CD4-positive, CD25-positive, alpha-beta regulatory T cell (primary cell): ENCODE results near the gene RPL5. TPM values are rescaled to one million over a fixed set of nuclear protein-coding genes. Genes with fewer than 3 reads are reported as not detected.
A peak's percentile ranks its signal among the peaks of the same experiment; 100 is the strongest.

ENCODE experiments used
- ATAC-seq, 2 donors: fragments of 150-1000 bp; cut with Tn5 transposase; one replicate each; pipeline ENCODE4 v1.10.0; 2021; ENCODE audit warnings: low read depth in 2 of 2, moderate number of reproducible peaks in 2 of 2, moderate library complexity in 1 of 2
- DNase-seq, 3 donors: peaks; one replicate each; pipeline versions ENCODE4 v3.0.0 to v3.0.0-alpha.2; 2012 to 2022; ENCODE audit warnings: mixed read lengths in 1 of 3
- H3K27ac ChIP-seq: one replicate; pipeline ENCODE4 v1.7.0; 2013; ENCODE audit warnings: mild to moderate bottlenecking, low read length; ENCODE audit not compliant: insufficient read depth, poor library complexity, severe bottlenecking
- H3K27me3 ChIP-seq: one replicate; pipeline ENCODE4 v1.7.0; 2013; ENCODE audit warnings: low read length; ENCODE audit not compliant: control insufficient read depth, insufficient read depth
- H3K36me3 ChIP-seq: one replicate; pipeline ENCODE4 v1.7.0; 2013; ENCODE audit warnings: mild to moderate bottlenecking, low read length, moderate library complexity; ENCODE audit not compliant: control insufficient read depth, insufficient read depth
- H3K4me1 ChIP-seq: 2 replicates; pipeline ENCODE4 v1.7.0; 2013; ENCODE audit warnings: mild to moderate bottlenecking, low read length; ENCODE audit not compliant: insufficient read depth, control insufficient read depth, poor library complexity, severe bottlenecking
- H3K4me3 ChIP-seq: one replicate; pipeline ENCODE4 v1.7.0; 2013; ENCODE audit warnings: low read depth, mild to moderate bottlenecking, low read length, moderate library complexity
- H3K9me3 ChIP-seq, 2 experiments: 1 replicate in 1 of 2; 2 replicates in 1 of 2; pipeline ENCODE4 v1.7.0; 2013; ENCODE audit warnings: low read length in 2 of 2, mild to moderate bottlenecking in 1 of 2, moderate library complexity in 1 of 2; ENCODE audit not compliant: control insufficient read depth in 2 of 2
- H3K27ac Mint-ChIP-seq, 3 donors: one replicate each; pipeline ENCODE4 v1.8.0; 2020 to 2022; ENCODE audit warnings: mild to moderate bottlenecking in 3 of 3, mixed read lengths in 3 of 3, moderate library complexity in 2 of 3
- H3K27me3 Mint-ChIP-seq: one replicate; pipeline ENCODE4 v1.8.0; 2022; ENCODE audit warnings: mild to moderate bottlenecking, mixed read lengths
- H3K36me3 Mint-ChIP-seq: one replicate; pipeline ENCODE4 v1.8.0; 2020; ENCODE audit warnings: mixed read lengths
- H3K4me1 Mint-ChIP-seq, 4 donors: one replicate each; pipeline ENCODE4 v1.8.0; 2020 to 2022; ENCODE audit warnings: mixed read lengths in 4 of 4, mild to moderate bottlenecking in 1 of 4
- H3K4me3 Mint-ChIP-seq, 4 donors: one replicate each; pipeline ENCODE4 v1.8.0; 2020 to 2022; ENCODE audit warnings: mild to moderate bottlenecking in 4 of 4, mixed read lengths in 4 of 4, moderate library complexity in 3 of 4
- H3K9me3 Mint-ChIP-seq, 7 donors: one replicate each; pipeline ENCODE4 v1.8.0; 2020 to 2022; ENCODE audit warnings: mixed read lengths in 7 of 7, mild to moderate bottlenecking in 3 of 7, moderate library complexity in 2 of 7
- polyA plus RNA-seq, 4 donors: library from polyadenylated mRNA; unstranded; fragments of 300-500 nt; fragmentation: Illumina TruSeq; gene quantifications; one replicate each; pipeline ENCODE4 v1.2.3, GENCODE V29; 2021
- total RNA-seq: library from RNA; stranded (reverse); gene quantifications from one replicate; pipeline ENCODE4 v1.2.3, GENCODE V29; 2022

Gene RPL5
- total and polyA plus RNA-seq, 5 donors from 2014 or later, result 916 to 3,054 (median 2,194) TPM

DNA sequence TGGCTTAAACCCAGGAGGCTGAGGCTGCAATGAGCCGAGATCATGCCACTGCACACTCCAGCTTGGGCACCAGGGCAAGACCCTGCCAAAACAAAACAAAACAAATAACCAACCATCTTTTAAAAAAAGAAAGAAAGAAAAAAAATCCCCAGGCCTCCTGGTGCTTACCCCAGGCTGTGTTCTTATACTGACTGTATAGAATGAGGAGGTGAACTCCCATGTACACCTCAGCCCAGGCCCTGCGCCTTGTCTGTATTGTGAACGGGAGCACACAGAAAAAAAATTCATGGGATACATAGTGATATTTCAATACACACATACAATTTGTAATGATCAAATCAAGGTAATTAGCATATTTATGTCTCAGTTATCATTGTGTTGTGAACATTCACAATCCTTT is 14.1 kb downstream of the RPL5 start:
- ATAC-seq (no peak), DNase-seq (no peak)
- H3K27me3 Mint-ChIP-seq, result no peaks in the 10 kb centered on the region
- no peak overlapping the region for H3K27ac ChIP-seq
- H3K27me3 ChIP-seq, result no peaks in the 10 kb centered on the region
- H3K36me3 Mint-ChIP-seq, result peaks cover 38% of the 10 kb centered on the region
- H3K4me1 ChIP-seq, result no peaks in the 10 kb centered on the region
- no peak overlapping the region for H3K4me3 ChIP-seq
- H3K27ac Mint-ChIP-seq, result peak overlapping the region in 2 of 3 donors; percentile 3 to 76
- H3K9me3 Mint-ChIP-seq, result no peaks in the 10 kb centered on the region
- H3K4me1 Mint-ChIP-seq, result peaks cover 2 to 10% (median 3%) of the 10 kb centered on the region in 4 donors
- peaks cover 49% of the 10 kb centered on the region for H3K36me3 ChIP-seq
- no peaks in the 10 kb centered on the region for H3K9me3 ChIP-seq
- H3K4me3 Mint-ChIP-seq, result no peak overlapping the region

DNA sequence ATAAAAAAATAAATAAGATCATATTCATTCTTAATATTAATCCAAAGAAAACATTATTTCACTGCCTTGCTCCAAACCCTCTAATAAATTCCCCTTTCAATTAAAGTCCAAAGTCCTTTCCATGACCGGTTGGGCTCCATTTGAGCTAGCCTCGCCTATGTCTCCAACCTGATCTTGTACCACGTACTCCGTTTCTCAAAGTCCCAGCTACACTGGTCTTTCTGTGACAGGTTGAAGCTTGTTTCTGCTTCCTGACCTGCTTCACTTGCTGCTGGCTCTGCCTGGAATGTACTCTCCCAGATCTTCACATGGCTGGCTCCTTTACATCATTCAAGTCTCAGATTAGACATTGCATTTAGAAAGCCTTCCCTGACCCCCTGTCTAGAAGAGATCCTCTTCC is 16.4 kb downstream of the RPL5 start:
- DNase-seq (no peak), ATAC-seq (no peak)
- Mint-ChIP-seq H3K9me3 (no peaks in the 10 kb centered on the region), H3K27me3 (no peaks in the 10 kb centered on the region), H3K4me3 (no peak overlapping the region), H3K36me3 (peaks cover 42% of the 10 kb centered on the region), H3K27ac (peak overlapping the region in 2 of 3 donors; percentile 12 to 74), H3K4me1 (peaks cover 10 to 14% (median 12%) of the 10 kb centered on the region in 4 donors)
- peaks cover 27% of the 10 kb centered on the region for H3K36me3 ChIP-seq
- no peak overlapping the region for H3K4me3 ChIP-seq
- no peaks in the 10 kb centered on the region for H3K4me1 ChIP-seq
- no peak overlapping the region for H3K27ac ChIP-seq
- no peaks in the 10 kb centered on the region for H3K9me3 ChIP-seq
- no peaks in the 10 kb centered on the region for H3K27me3 ChIP-seq

DNA sequence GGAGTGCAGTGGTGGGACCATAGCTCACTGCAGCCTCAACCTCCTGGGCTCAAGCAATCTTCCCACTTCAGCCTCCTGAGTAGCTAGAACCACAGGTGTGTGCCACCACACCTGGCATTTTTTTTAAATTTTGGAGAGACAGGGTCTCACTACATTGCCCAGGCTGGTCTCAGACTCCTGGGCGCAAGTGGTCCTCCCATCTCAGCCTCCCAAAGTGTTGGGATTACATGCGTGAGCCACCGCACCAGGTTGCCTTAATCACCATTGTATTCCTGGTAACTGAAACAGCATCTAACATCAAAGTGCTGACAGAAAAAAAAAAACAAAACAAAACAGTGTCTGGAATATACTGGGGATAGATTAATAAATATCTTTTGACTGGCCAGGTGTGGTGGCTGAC is 18.2 kb downstream of the RPL5 start:
- Mint-ChIP-seq H3K4me1 (peaks cover 18 to 22% (median 19%) of the 10 kb centered on the region in 4 donors), H3K9me3 (peaks cover 0 to 2% (median 0%) of the 10 kb centered on the region in 7 donors), H3K27ac (no peak overlapping the region), H3K36me3 (peaks cover 38% of the 10 kb centered on the region), H3K4me3 (no peak overlapping the region), H3K27me3 (no peaks in the 10 kb centered on the region)
- Histone ChIP-seq H3K9me3 (no peaks in the 10 kb centered on the region), H3K4me1 (no peaks in the 10 kb centered on the region), H3K36me3 (peaks cover 13% of the 10 kb centered on the region), H3K27me3 (no peaks in the 10 kb centered on the region), H3K27ac (no peak overlapping the region), H3K4me3 (no peak overlapping the region)
- ATAC-seq, result no peak
- no peak for DNase-seq

DNA sequence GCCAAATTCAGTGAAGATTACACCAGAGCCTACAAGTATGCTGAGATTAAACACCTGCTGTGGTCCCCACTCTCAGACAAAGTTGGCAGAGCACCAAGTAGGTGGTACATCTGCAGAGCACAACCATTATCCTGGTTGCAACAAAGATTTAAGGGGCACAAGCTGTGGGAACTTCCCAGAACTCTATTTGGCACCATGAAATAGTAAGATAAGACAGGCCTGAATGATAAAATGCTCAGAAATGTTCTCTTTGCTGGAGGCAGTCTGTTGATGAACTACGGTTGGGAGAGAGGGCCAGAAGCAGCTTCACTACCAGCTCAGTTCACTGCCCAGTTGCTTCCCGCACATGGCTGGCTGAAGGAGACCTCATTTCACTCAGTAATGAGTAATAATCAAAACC is 19.9 kb downstream of the RPL5 start:
- Histone ChIP-seq H3K9me3 (no peaks in the 10 kb centered on the region), H3K4me3 (no peak overlapping the region), H3K36me3 (peaks cover 16% of the 10 kb centered on the region), H3K4me1 (no peaks in the 10 kb centered on the region), H3K27ac (no peak overlapping the region), H3K27me3 (no peaks in the 10 kb centered on the region)
- ATAC-seq (no peak), DNase-seq (no peak)
- H3K9me3 Mint-ChIP-seq, result peaks cover 0 to 2% (median 0%) of the 10 kb centered on the region in 7 donors
- H3K27me3 Mint-ChIP-seq, result no peaks in the 10 kb centered on the region
- H3K4me1 Mint-ChIP-seq, result peaks cover 18 to 22% (median 19%) of the 10 kb centered on the region in 4 donors
- H3K4me3 Mint-ChIP-seq, result no peak overlapping the region
- peaks cover 30% of the 10 kb centered on the region for H3K36me3 Mint-ChIP-seq
- H3K27ac Mint-ChIP-seq, result peak overlapping the region in 1 of 3 donors; percentile 9

DNA sequence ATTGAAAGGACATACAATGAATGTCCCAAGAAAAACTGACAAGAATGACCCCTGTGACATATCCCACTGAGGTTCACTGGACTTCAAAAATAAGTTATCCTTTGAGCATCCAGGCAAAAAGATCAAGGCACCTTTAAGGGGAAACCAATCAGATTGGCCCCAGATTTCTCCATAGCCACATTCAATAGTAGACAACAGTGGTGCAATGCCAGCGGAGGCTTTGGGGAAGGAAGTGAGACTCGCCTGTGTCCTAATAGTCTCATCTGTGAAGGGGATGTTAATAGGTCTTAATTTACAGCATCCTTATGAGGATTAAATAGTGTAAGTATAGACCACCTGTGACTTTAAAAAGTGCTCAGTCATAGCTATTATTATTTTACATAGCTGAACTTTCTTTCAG is 21.5 kb downstream of the RPL5 start:
- Mint-ChIP-seq H3K27ac (peak overlapping the region in 1 of 3 donors; percentile 73), H3K27me3 (no peaks in the 10 kb centered on the region), H3K4me3 (no peak overlapping the region), H3K9me3 (peaks cover 0 to 2% (median 0%) of the 10 kb centered on the region in 7 donors), H3K36me3 (peaks cover 28% of the 10 kb centered on the region), H3K4me1 (peaks cover 15 to 22% (median 18%) of the 10 kb centered on the region in 4 donors)
- no peak for ATAC-seq
- Histone ChIP-seq H3K27ac (no peak overlapping the region), H3K36me3 (peaks cover 13% of the 10 kb centered on the region), H3K9me3 (no peaks in the 10 kb centered on the region), H3K4me3 (no peak overlapping the region), H3K27me3 (no peaks in the 10 kb centered on the region), H3K4me1 (no peaks in the 10 kb centered on the region)
- no peak for DNase-seq

DNA sequence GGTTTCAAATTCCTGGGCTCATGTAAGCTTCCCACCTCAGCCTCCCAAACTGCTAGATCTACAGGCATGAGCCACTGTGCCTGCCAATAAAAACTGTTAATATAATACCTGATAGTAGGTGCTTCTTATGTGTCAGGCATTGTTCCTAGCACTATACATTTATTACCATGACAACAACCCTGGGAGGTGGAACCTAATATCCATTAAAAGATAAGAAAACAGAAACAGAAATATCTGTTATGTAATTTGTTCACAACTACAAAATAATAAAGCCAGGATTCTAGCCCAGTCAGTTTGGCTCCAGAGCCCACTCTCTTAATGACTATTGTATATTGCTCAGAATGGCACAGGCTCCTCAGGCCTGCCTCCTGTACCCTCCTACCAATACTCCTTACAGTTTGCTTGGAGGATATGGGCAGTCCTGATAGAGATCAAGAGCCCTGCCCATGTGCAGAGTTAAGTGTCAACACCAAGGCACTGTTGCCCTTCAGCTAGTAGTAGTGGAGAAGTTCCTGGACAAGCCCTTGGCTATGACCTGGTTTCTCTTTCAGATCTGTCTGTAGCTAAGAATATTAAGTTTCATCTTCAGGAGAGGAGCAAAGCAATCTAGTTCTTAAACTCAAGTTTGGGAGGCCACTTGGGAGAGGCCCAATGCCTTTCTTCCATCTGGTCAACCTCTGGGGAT is 22.4 kb downstream of the RPL5 start:
- Histone ChIP-seq H3K4me3 (no peak overlapping the region), H3K27ac (no peak overlapping the region), H3K27me3 (no peaks in the 10 kb centered on the region), H3K36me3 (peaks cover 12% of the 10 kb centered on the region), H3K4me1 (peaks cover 5% of the 10 kb centered on the region), H3K9me3 (no peaks in the 10 kb centered on the region)
- peaks cover 22 to 30% (median 25%) of the 10 kb centered on the region in 4 donors for H3K4me1 Mint-ChIP-seq
- peak overlapping the region in 2 of 3 donors; percentile 73 to 89 for H3K27ac Mint-ChIP-seq
- DNase-seq (peak in 1 of 3 donors; percentile 66), ATAC-seq (no peak)
- no peak overlapping the region for H3K4me3 Mint-ChIP-seq
- no peaks in the 10 kb centered on the region for H3K27me3 Mint-ChIP-seq
- H3K36me3 Mint-ChIP-seq, result peaks cover 27% of the 10 kb centered on the region
- H3K9me3 Mint-ChIP-seq, result peaks cover 0 to 2% (median 0%) of the 10 kb centered on the region in 7 donors

DNA sequence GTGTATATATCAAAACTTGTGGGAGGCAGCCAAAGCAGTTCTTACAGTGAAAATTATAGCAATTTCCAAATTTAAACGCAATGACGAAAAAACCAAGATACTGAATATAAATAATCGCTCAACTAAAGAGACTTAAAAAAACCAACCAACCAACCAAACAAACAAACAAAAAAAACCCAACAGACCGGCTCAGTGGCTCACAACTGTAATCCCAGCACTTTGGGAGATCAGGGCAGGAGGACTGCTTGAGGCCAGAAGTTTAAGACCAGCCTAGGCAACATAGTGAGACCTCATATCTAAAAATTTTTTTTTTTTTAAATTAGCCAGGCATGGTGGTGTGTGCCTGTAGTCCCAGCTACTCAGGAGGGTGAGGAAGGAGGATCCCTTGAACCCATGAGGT is 23.4 kb downstream of the RPL5 start:
- Histone ChIP-seq H3K4me1 (peaks cover 8% of the 10 kb centered on the region), H3K27me3 (no peaks in the 10 kb centered on the region)
- ATAC-seq, result no peak

DNA sequence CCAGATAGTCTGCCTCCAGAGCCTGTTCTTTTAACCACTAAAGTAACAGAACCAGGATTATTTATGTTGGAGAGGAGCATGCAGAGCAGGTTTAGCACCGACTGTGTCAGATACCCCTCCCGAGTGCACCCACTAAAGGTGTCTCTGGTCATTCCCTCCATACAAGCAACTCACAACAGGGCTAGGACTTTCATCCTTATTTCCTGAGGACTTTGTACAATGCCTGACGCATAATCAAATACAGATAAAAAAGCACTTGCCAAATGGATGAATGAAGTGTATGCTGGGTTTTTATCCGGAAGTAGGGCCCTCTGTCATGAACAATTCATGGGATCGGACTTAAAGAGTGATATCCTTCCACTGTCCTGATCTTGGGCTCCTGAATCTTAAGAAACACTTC is 26.0 kb downstream of the RPL5 start:
- Mint-ChIP-seq H3K4me3 (no peak overlapping the region), H3K27me3 (no peaks in the 10 kb centered on the region), H3K4me1 (peaks cover 15 to 22% (median 17%) of the 10 kb centered on the region in 4 donors), H3K36me3 (peaks cover 9% of the 10 kb centered on the region), H3K27ac (no peak overlapping the region), H3K9me3 (peaks cover 0 to 2% (median 0%) of the 10 kb centered on the region in 7 donors)
- Histone ChIP-seq H3K27ac (no peak overlapping the region), H3K9me3 (no peaks in the 10 kb centered on the region), H3K36me3 (peaks cover 2% of the 10 kb centered on the region), H3K4me3 (no peak overlapping the region), H3K4me1 (peaks cover 8% of the 10 kb centered on the region), H3K27me3 (no peaks in the 10 kb centered on the region)
- no peak for DNase-seq
- ATAC-seq, result no peak

More for the DNA sequence above, 23.4 kb downstream of the RPL5 start:
- Histone ChIP-seq H3K9me3 (no peaks in the 10 kb centered on the region), H3K36me3 (peaks cover 3% of the 10 kb centered on the region), H3K4me3 (no peak overlapping the region), H3K27ac (no peak overlapping the region)
- H3K27me3 Mint-ChIP-seq, result no peaks in the 10 kb centered on the region
- H3K27ac Mint-ChIP-seq, result no peak overlapping the region
- DNase-seq, result no peak
- H3K9me3 Mint-ChIP-seq, result peaks cover 0 to 2% (median 0%) of the 10 kb centered on the region in 7 donors
- peaks cover 23 to 32% (median 27%) of the 10 kb centered on the region in 4 donors for H3K4me1 Mint-ChIP-seq
- H3K36me3 Mint-ChIP-seq, result peaks cover 24% of the 10 kb centered on the region
- H3K4me3 Mint-ChIP-seq, result no peak overlapping the region
